ENCODE data around the gene AJM1.

AJM1 gene

DNA sequence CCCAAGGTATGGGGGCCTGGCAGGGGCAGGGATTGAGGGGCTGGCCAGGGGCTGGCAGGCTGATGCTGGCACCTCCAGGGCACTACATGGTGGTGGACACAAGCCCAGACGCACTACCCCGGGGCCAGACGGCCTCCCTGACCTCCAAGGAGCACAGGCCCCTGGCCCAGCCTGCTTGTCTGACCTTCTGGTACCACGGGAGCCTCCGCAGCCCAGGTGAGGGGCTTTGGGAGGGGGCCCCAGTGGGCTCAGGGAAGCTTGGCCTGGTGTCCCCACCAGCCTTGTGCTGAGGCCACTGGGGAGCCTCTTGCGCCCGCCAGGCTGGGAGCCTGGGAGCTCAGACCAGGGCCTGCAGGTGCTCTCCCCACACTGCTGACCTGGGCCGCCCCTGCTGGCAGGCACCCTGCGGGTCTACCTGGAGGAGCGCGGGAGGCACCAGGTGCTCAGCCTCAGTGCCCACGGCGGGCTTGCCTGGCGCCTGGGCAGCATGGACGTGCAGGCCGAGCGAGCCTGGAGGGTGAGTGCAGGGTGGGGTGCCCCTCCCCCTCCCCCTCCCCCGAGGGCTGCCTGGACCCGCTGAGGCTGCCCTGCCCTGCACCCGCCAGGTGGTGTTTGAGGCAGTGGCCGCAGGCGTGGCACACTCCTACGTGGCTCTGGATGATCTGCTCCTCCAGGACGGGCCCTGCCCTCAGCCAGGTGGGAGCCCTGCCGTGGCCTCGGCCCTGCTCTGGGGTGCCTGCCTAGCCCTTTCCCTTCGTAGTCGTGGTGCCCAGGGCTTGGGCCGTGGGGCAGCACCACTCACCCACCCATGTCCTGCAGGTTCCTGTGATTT, 15.5 kb downstream of the AJM1 start:
- H3K4me3 ChIP-seq (replicated peaks; ENCODE audit: low read depth, low read length) = no peak overlapping the region
- no peak for DNase-seq (ENCODE audit: low read depth)
- TF ChIP-seq, protein P1, sequence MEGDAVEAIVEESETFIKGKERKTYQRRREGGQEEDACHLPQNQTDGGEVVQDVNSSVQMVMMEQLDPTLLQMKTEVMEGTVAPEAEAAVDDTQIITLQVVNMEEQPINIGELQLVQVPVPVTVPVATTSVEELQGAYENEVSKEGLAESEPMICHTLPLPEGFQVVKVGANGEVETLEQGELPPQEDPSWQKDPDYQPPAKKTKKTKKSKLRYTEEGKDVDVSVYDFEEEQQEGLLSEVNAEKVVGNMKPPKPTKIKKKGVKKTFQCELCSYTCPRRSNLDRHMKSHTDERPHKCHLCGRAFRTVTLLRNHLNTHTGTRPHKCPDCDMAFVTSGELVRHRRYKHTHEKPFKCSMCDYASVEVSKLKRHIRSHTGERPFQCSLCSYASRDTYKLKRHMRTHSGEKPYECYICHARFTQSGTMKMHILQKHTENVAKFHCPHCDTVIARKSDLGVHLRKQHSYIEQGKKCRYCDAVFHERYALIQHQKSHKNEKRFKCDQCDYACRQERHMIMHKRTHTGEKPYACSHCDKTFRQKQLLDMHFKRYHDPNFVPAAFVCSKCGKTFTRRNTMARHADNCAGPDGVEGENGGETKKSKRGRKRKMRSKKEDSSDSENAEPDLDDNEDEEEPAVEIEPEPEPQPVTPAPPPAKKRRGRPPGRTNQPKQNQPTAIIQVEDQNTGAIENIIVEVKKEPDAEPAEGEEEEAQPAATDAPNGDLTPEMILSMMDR (IDR thresholded peaks at IDR 0.05; ENCODE audit: low read length, missing control alignments) = no peak

DNA sequence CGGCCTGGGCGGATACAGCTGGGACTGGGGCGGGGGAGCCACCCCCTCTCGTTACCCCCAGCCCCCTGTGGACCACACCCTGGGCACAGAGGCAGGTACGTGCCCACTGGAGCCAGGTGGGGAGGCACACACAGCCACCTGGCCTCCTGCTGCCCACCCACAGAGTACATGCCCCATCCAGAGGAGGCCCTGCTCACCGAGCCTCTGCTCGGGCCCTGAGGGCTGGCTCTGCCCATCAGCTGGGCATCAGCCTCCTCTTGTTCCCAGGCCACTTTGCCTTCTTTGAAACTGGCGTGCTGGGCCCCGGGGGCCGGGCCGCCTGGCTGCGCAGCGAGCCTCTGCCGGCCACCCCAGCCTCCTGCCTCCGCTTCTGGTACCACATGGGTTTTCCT, 16.2 kb downstream of the AJM1 start:
- TF ChIP-seq, protein P1 (IDR thresholded peaks at IDR 0.05; ENCODE audit: low read length, missing control alignments) = no peak
- no peak for DNase-seq (ENCODE audit: low read depth)
- H3K4me3 ChIP-seq (replicated peaks; ENCODE audit: low read depth, low read length) = no peak overlapping the region

DNA sequence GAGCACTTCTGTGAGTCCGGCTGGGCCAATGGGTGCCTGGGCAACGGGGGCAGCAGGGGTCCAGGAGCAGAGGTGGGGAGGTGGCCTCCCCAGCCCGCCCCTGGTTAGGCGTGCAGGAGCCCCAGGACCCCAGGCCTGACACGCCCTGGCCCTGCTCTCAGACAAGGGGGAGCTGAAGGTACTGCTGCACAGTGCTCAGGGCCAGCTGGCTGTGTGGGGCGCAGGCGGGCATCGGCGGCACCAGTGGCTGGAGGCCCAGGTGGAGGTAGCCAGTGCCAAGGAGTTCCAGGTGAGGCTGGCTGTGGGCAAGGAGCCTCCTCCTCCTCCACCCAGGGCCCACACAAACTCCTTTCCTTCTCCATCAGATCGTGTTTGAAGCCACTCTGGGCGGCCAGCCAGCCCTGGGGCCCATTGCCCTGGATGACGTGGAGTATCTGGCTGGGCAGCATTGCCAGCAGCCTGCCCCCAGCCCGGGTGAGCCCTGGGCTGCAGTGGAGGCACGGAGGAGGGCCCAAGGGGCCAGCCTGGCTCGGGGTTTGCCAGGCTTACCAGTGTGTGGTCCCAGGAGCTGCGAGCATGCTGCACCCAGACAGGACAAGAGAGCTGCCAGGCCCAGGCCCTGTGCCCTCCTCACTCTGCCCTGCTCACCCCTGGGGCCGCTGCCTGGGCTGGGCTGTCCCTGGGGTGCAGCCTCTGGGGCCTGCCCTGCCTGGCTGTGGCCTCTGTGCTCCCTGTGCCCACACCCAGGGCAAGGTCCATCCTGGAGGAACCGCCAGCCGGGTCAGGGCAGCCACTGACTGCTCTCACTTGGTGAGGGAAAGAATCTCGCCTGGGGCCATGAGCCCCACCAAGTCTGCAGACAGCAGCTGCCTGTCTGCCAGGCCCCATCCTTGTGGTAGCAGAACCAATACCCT, 16.8 kb downstream of the AJM1 start:
- TF ChIP-seq, protein P1 (IDR thresholded peaks at IDR 0.05; ENCODE audit: low read length, missing control alignments) = no peak
- H3K4me3 ChIP-seq (replicated peaks; ENCODE audit: low read depth, low read length) = no peak overlapping the region
- DNase-seq (ENCODE audit: low read depth) = peak; percentile 50

DNA sequence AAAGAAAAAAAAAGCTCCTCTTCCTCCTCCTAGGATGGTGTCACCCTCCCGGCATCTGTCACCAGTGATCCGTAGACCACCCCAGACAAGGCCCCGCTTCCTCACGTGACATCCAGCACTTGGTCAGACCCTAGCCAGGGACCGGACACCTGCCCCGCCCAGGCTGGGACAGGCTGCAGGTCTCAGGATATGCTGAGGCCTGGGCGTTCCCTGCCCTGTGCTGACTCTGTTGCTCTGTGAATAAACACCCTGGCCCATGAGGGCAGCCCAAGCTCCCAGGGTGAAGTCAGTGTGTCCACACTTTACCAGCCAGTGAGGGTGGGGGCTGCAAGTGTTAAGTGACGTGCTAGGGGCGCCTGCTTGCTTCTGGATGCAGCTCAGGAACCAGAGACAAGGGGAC, 18.3 kb downstream of the AJM1 start:
- DNase-seq (ENCODE audit: low read depth) = no peak
- H3K4me3 ChIP-seq (replicated peaks; ENCODE audit: low read depth, low read length) = no peak overlapping the region
- TF ChIP-seq, protein P1 (IDR thresholded peaks at IDR 0.05; ENCODE audit: low read length, missing control alignments) = no peak

DNA sequence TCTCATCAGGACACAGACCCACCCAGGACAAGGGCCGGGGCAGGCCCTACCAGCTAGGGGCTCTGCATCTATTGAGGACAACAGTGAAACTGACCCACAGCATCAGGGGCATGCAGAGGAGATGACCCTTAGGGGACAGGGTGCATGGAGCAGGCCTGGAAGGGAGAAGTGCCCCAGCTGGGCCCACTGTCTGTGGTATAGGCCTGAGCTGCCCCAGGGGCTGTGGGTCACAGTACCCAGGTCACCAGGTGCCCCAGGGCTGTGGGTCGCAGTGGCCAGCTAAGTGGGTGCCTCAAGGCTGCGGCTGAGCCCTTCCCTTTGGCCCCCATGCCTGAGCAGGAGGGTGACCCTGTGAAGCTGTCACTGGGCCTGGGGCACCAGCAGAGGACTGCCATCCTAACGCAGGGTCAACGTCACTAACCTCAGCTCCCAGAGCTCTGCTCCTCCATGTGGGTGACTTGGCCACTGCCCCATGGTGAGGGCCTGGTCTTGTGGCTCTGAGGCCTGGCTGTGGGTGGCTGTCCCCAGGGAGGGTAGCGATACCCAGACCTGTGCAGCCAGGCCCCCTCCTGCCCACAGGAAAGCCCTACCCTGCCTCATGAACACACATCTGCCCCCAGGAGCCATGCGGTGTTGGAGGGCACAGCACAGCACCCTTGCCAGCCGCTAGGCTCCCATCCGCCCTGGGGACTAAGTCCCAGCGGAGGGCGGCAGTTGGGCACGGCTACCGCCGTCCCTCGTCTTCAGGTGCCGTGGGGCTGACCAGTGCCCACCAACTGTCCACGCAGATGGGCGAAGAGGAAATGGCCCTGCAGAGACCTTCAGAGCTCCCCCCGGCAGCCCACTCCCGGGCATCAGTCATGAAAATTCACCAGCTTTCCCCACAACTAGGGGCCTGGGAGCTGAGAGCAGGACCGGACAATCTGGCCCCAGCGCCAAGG, 18.9 kb downstream of the AJM1 start:
- DNase-seq (ENCODE audit: low read depth) = no peak
- TF ChIP-seq, protein P1 (IDR thresholded peaks at IDR 0.05; ENCODE audit: low read length, missing control alignments) = no peak
- no peak overlapping the region for H3K4me3 ChIP-seq (replicated peaks; ENCODE audit: low read depth, low read length)

DNA sequence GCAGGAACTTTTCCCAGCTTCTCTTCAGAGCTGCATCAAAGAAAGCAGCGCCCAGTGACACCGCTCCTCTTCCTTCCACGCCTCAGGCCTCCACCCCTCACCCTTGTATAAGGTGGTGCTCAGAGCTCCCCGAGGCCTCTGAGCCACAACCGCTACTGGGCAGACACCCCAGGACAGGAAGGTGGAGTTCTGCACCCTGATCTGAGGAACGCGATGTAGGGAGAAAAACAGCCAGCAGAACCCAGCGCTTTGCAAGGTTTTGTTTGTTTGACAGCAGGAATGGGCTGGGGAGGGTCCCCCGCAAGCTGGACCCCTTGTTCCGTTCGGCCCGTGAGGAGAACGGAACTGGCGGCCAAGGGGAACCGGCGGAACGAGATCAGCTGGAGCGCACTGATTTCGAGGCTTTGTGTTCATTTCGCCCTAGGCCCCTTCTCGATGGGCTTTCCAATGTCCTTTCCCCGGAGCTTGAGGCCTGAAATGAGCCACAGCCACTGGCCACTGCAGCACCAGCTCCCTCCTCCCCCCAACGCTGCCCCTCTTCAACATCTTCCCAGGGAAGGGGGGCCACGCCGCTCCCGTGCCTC, 19.7 kb downstream of the AJM1 start:
- TF ChIP-seq, protein P1 (IDR thresholded peaks at IDR 0.05; ENCODE audit: low read length, missing control alignments) = no peak
- H3K4me3 ChIP-seq (replicated peaks; ENCODE audit: low read depth, low read length) = no peak overlapping the region
- DNase-seq (ENCODE audit: low read depth) = no peak

All from fibroblast of pulmonary artery (primary cell).